H9 (cell line): ENCODE measurements around the gene PNPLA2. TPM values are rescaled to one million over a fixed set of nuclear protein-coding genes. Genes with fewer than 3 reads are reported as not detected.

Experiments used
- DNase-seq: peaks from one replicate; pipeline ENCODE4 v3.0.0-alpha.2; 2017
- H2AFZ ChIP-seq: one replicate; pipeline ENCODE4 v1.6.1; 2013; ENCODE audit warnings: mild to moderate bottlenecking, low read length, control low read depth, moderate library complexity
- H2AK5ac ChIP-seq: 2 replicates; pipeline ENCODE4 v1.6.1; 2013; ENCODE audit warnings: low read length, control low read depth, mixed read lengths; ENCODE audit not compliant: insufficient read length
- H2BK120ac ChIP-seq: one replicate; pipeline ENCODE4 v1.6.1; 2013; ENCODE audit warnings: low read depth, mild to moderate bottlenecking, low read length, control low read depth, inconsistent platforms; ENCODE audit not compliant: poor library complexity, severe bottlenecking
- H2BK12ac ChIP-seq: 2 replicates; pipeline ENCODE4 v1.6.1; 2013; ENCODE audit warnings: low read length, control low read depth, mixed read lengths, low read depth; ENCODE audit not compliant: insufficient read length
- H2BK15ac ChIP-seq: 2 replicates; pipeline ENCODE4 v1.6.1; 2013; ENCODE audit warnings: low read depth, low read length, control low read depth
- H2BK20ac ChIP-seq: one replicate; pipeline ENCODE4 v1.6.1; 2013; ENCODE audit warnings: low read depth, mild to moderate bottlenecking, low read length, control low read depth, inconsistent platforms; ENCODE audit not compliant: poor library complexity, severe bottlenecking
- H2BK5ac ChIP-seq: 2 replicates; pipeline ENCODE4 v1.6.1; 2013; ENCODE audit warnings: low read length, control low read depth, mixed read lengths; ENCODE audit not compliant: insufficient read length
- H3K14ac ChIP-seq: 2 replicates; pipeline ENCODE4 v1.6.1; 2013; ENCODE audit warnings: low read length, control low read depth; ENCODE audit not compliant: insufficient read depth
- H3K18ac ChIP-seq: 2 replicates; pipeline ENCODE4 v1.6.1; 2013; ENCODE audit warnings: low read depth, mild to moderate bottlenecking, mixed read lengths, low read length, control low read depth; ENCODE audit not compliant: insufficient read length
- H3K23ac ChIP-seq: 2 replicates; pipeline ENCODE4 v1.6.1; 2013; ENCODE audit warnings: low read length, control low read depth, mixed read lengths, low read depth; ENCODE audit not compliant: insufficient read length
- H3K23me2 ChIP-seq: 2 replicates; pipeline ENCODE4 v1.6.1; 2013; ENCODE audit warnings: low read depth, mild to moderate bottlenecking, mixed read lengths, low read length, control low read depth; ENCODE audit not compliant: insufficient read length, poor library complexity, severe bottlenecking
- H3K27ac ChIP-seq: 2 replicates; pipeline ENCODE4 v1.5.1; 2013; ENCODE audit warnings: low read length, control low read depth, mixed read lengths, low read depth; ENCODE audit not compliant: insufficient read length
- H3K27me3 ChIP-seq: 2 replicates; pipeline ENCODE4 v1.6.1; 2013; ENCODE audit warnings: low read length, control low read depth, inconsistent platforms; ENCODE audit not compliant: insufficient read depth
- H3K4ac ChIP-seq: 2 replicates; pipeline ENCODE4 v1.6.1; 2013; ENCODE audit warnings: low read depth, mild to moderate bottlenecking, control low read depth, inconsistent platforms, low read length, moderate library complexity
- H3K4me1 ChIP-seq: 2 replicates; pipeline ENCODE4 v1.6.1; 2013; ENCODE audit warnings: low read length, control low read depth, inconsistent platforms; ENCODE audit not compliant: insufficient read depth
- H3K4me2 ChIP-seq: 2 replicates; pipeline ENCODE4 v1.6.1; 2013; ENCODE audit warnings: low read length, control low read depth, mixed read lengths; ENCODE audit not compliant: insufficient read length, insufficient read depth
- H3K56ac ChIP-seq: 2 replicates; pipeline ENCODE4 v1.6.1; 2013; ENCODE audit warnings: low read depth, mild to moderate bottlenecking, mixed read lengths, low read length, control low read depth; ENCODE audit not compliant: insufficient read length
- H3K79me1 ChIP-seq: 2 replicates; pipeline ENCODE4 v1.6.1; 2013; ENCODE audit warnings: low read depth, mild to moderate bottlenecking, moderate library complexity, low read length, control low read depth, inconsistent platforms; ENCODE audit not compliant: insufficient read depth, poor library complexity, severe bottlenecking
- H3K79me2 ChIP-seq: 2 replicates; pipeline ENCODE4 v1.6.1; 2013; ENCODE audit warnings: low read length, control low read depth, inconsistent platforms; ENCODE audit not compliant: insufficient read depth
- H3K9ac ChIP-seq: 2 replicates; pipeline ENCODE4 v1.6.1; 2013; ENCODE audit warnings: low read length, control low read depth, mixed read lengths; ENCODE audit not compliant: insufficient read length; ENCODE audit errors: extremely low read depth
- H3K9me3 ChIP-seq: one replicate; pipeline ENCODE4 v1.6.1; 2013; ENCODE audit warnings: low read depth, low read length, inconsistent platforms; ENCODE audit not compliant: control insufficient read depth
- H3T11ph ChIP-seq: one replicate; pipeline ENCODE4 v1.6.1; 2013; ENCODE audit warnings: mild to moderate bottlenecking, low read length, control low read depth, inconsistent platforms
- H4K20me1 ChIP-seq: one replicate; pipeline ENCODE4 v1.6.1; 2013; ENCODE audit not compliant: control insufficient read depth, insufficient read length, insufficient read depth
- H4K5ac ChIP-seq: 2 replicates; pipeline ENCODE4 v1.6.1; 2013; ENCODE audit warnings: low read depth, mild to moderate bottlenecking, mixed read lengths, low read length, control low read depth; ENCODE audit not compliant: insufficient read length
- H4K8ac ChIP-seq: replicated peaks from 2 replicates; pipeline ENCODE4 v1.6.1; 2013; ENCODE audit warnings: low read length, control low read depth, mixed read lengths, low read depth; ENCODE audit not compliant: insufficient read length
- H4K91ac ChIP-seq: 2 replicates; pipeline ENCODE4 v1.6.1; 2013; ENCODE audit warnings: low read depth, mild to moderate bottlenecking, moderate library complexity, mixed read lengths, low read length, control low read depth; ENCODE audit not compliant: insufficient read length
- H3K27ac Mint-ChIP-seq, 3 experiments: 2 replicates in 2 of 3; 3 replicates in 1 of 3; pipeline ENCODE4 v1.8.0; 2020 to 2021; ENCODE audit warnings: mixed read lengths in 3 of 3, mild to moderate bottlenecking in 1 of 3, moderate library complexity in 1 of 3
- H3K27me3 Mint-ChIP-seq: 2 replicates; pipeline ENCODE4 v1.8.0; 2021; ENCODE audit warnings: low read depth, mild to moderate bottlenecking, moderate library complexity, mixed read lengths
- H3K36me3 Mint-ChIP-seq, 3 experiments: 2 replicates in 2 of 3; 3 replicates in 1 of 3; pipeline ENCODE4 v1.8.0; 2020 to 2021; ENCODE audit warnings: low read depth in 3 of 3, mixed read lengths in 3 of 3; ENCODE audit not compliant: insufficient read depth in 1 of 3
- H3K4me1 Mint-ChIP-seq, 2 experiments: 2 replicates each; pipeline ENCODE4 v1.8.0; 2020; ENCODE audit warnings: mixed read lengths in 2 of 2
- H3K4me3 Mint-ChIP-seq, 2 experiments: 2 replicates in 1 of 2; 3 replicates in 1 of 2; pipeline ENCODE4 v1.8.0; 2020 to 2021; ENCODE audit warnings: mild to moderate bottlenecking in 2 of 2, mixed read lengths in 2 of 2, moderate library complexity in 1 of 2
- H3K9me3 Mint-ChIP-seq, 2 experiments: 2 replicates in 1 of 2; 3 replicates in 1 of 2; pipeline ENCODE4 v1.8.0; 2020; ENCODE audit warnings: mild to moderate bottlenecking in 2 of 2, mixed read lengths in 2 of 2, moderate library complexity in 1 of 2
- WGBS: extraction: QIAGEN DNeasy Blood & Tissue Kit; methylation state at CpG from one replicate; pipeline ENCODE4 v1.1.7; 2013; ENCODE audit warnings: missing lambda C conversion rate, low lambda C conversion rate, mixed read lengths; ENCODE audit not compliant: insufficient read length; ENCODE audit errors: extremely low coverage; 5-methylcytosine and 5-hydroxymethylcytosine counted together
- total RNA-seq: library from RNA; stranded (reverse); gene quantifications from 2 replicates; pipeline ENCODE4 v1.2.1, GENCODE V29; 2021
- TF ChIP-seq, protein P1 (sequence below): fragments of 200-600 bp; sonication (generic); conservative IDR thresholded peaks from 3 replicates; pipeline ENCODE4 v1.8.0; 2021; ENCODE audit warnings: antibody characterized with exemption, mild to moderate bottlenecking

PNPLA2 gene
- total RNA-seq, 1 experiment from 2014 or later = 67.3 TPM

DNA sequence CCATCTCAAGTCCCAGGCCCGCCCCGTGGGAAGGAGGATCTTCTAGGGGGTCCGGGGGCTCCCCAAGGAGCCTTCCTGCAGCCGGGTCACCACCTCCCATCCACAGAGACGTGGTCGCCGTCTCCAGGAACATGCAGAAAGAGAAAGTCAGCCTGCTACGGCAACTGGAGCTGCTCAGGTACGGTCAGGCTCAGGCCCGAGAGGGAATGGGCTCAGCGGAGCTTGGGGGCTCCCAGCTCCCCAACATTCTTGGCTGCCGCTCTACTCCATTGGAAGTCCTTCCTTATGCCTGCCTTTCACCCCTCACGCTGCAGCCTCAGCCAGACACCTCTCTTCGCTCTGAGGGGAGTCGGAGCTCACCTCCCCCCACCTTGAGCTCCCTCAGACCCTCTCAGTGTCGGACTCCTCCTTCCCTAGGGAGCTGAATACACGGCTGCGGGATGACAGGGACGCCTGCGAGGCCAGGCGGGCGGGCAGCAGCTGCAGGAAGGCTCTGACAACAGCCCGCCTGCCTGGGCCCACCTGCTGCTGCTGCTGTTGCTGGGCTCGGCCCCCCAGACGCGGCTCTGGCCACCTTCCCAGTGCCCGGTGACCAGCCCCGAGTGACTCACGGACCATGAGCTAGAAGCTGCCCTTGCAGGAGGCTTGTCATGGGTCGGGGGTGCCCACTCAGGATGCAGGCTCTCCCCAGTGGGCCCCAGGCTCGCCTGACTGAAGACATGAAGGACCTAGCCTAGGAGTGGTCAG is 12.6 kb downstream of the PNPLA2 start:
- DNase-seq = no peak
- H3K4me2 ChIP-seq = peak overlapping the region; percentile 56

More for the DNA sequence above, 12.6 kb downstream of the PNPLA2 start:
- peaks cover 9% of the 10 kb centered on the region; the same call in 1 of the 2 replicates for H3K27me3 ChIP-seq
- H3K4ac ChIP-seq = no peak overlapping the region
- H3K4me3 Mint-ChIP-seq = peak overlapping the region; percentile 44 to 76
- no peaks in the 10 kb centered on the region for H3K79me2 ChIP-seq
- H4K20me1 ChIP-seq = no peaks in the 10 kb centered on the region
- no peak overlapping the region for H3K27ac ChIP-seq
- H3K9me3 Mint-ChIP-seq = no peaks in the 10 kb centered on the region
- H3K14ac ChIP-seq = no peak overlapping the region
- no peak overlapping the region for H2AK5ac ChIP-seq
- no peak overlapping the region for H3K9ac ChIP-seq
- H3K79me1 ChIP-seq = no peaks in the 10 kb centered on the region
- H3K9me3 ChIP-seq = no peaks in the 10 kb centered on the region
- H3K23me2 ChIP-seq = peaks cover 32% of the 10 kb centered on the region
- TF ChIP-seq, protein P1, sequence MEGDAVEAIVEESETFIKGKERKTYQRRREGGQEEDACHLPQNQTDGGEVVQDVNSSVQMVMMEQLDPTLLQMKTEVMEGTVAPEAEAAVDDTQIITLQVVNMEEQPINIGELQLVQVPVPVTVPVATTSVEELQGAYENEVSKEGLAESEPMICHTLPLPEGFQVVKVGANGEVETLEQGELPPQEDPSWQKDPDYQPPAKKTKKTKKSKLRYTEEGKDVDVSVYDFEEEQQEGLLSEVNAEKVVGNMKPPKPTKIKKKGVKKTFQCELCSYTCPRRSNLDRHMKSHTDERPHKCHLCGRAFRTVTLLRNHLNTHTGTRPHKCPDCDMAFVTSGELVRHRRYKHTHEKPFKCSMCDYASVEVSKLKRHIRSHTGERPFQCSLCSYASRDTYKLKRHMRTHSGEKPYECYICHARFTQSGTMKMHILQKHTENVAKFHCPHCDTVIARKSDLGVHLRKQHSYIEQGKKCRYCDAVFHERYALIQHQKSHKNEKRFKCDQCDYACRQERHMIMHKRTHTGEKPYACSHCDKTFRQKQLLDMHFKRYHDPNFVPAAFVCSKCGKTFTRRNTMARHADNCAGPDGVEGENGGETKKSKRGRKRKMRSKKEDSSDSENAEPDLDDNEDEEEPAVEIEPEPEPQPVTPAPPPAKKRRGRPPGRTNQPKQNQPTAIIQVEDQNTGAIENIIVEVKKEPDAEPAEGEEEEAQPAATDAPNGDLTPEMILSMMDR = no peak
- no peak overlapping the region for H2BK20ac ChIP-seq
- peaks cover 36 to 46% of the 10 kb centered on the region in 2 experiments for H3K4me1 Mint-ChIP-seq
- H2BK12ac ChIP-seq = no peak overlapping the region
- no peak overlapping the region for H3K27ac Mint-ChIP-seq
- peaks cover 34% of the 10 kb centered on the region for H3K27me3 Mint-ChIP-seq
- H2BK15ac ChIP-seq = no peak overlapping the region
- peaks cover 3 to 6% (median 4%) of the 10 kb centered on the region in 3 experiments; a peak in 4 of 7 replicates for H3K36me3 Mint-ChIP-seq
- no peak overlapping the region for H3K18ac ChIP-seq
- H2BK5ac ChIP-seq = no peak overlapping the region
- H3K23ac ChIP-seq = no peak overlapping the region
- H4K5ac ChIP-seq = no peak overlapping the region
- no peak overlapping the region for H2BK120ac ChIP-seq
- H4K91ac ChIP-seq = no peak overlapping the region
- no CpG with 5 or more reads among the region's 31 CpGs for WGBS
- no peaks in the 10 kb centered on the region; the same call in 1 of the 2 replicates for H3K4me1 ChIP-seq
- H3K56ac ChIP-seq = no peak overlapping the region
- no peak overlapping the region for H3T11ph ChIP-seq
- no peak overlapping the region for H2AFZ ChIP-seq
- no peak overlapping the region for H4K8ac ChIP-seq
